GM19328 (cell line): ENCODE results near the gene SCGB1D4.
"Not testable (repeated sequence)": the region's sequence is repeated elsewhere in the genome, so short reads cannot be mapped to it uniquely, and the experiment has no call there.

Experiments
- ATAC-seq: cut with Tn5 transposase; IDR thresholded peaks from one replicate; pipeline ENCODE4 v1.9.1; 2021; ENCODE audit warnings: mild to moderate bottlenecking, moderate library complexity; ENCODE audit not compliant: unreplicated experiment

The SCGB1D4 gene, protein sequence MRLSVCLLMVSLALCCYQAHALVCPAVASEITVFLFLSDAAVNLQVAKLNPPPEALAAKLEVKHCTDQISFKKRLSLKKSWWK

DNA sequence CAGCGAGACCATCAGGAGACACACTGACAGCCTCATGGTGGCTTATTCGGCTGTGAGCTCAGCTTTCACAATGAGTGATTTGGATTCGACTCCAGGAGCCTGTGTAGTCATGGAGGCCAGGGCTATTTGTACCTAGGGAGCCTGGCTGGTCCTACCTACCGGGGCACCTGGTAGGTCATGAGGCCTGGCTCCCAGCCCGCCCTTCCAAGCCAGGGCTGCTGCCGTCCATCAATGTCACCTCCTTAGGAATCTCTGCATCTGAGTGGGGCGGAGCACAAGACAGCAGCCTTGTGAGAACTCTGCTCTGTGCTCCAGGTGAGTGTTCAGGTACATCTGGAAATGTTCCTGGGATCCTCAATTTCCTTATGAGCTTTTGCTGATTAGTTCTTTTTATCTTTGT lies at the start of gene SCGB1D4:
TSS of gene SCGB1D4 (minus strand) at position 101 of the 400 bp plus-strand sequence. CDS start at position 36, 65 bp downstream.
- no peak for ATAC-seq

DNA sequence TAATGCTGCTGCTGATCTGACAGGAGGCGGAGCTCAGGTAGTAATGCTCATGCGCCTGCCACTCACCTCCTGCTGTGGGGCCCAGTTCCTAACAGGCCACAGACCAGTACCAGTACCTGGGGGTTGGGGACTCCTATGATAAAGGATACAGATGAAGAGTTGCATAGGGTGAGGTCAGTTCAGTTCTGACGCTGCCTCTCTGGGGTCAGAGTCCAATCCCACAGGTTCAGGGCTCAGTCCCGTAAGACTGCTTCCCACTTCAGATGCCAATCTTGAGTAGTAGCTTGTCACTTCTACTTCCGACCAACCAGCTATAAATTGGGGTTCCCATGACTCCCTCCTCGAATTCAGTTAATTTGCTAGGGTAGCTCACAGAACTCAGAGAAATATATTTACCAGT lies 47.0 kb upstream of the SCGB1D4 start:
- no peak for ATAC-seq

DNA sequence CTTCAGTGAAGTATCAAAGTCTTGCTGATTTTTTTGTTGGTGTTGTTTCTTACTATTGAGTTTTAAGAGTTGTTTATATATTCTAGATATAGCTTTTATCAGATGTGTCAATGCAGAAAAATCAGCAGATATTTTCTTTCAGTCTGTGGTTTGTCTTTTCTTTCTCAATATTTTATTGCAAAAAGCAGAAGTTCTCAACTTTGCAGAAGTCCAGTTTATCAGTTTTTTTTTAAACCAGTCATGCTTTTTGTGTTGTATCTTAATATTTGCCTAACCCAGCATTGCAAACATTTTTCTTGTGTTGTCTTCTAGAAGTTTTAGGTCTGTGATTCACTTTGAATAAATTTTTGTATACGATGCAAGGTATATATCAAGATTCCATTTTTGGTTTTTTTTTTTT lies 45.3 kb upstream of the SCGB1D4 start:
- ATAC-seq, result no peak

GRCh38 chr11:62343646-62344190 lies 44.8 kb upstream of the SCGB1D4 start:
- not testable (repeated sequence) for ATAC-seq

DNA sequence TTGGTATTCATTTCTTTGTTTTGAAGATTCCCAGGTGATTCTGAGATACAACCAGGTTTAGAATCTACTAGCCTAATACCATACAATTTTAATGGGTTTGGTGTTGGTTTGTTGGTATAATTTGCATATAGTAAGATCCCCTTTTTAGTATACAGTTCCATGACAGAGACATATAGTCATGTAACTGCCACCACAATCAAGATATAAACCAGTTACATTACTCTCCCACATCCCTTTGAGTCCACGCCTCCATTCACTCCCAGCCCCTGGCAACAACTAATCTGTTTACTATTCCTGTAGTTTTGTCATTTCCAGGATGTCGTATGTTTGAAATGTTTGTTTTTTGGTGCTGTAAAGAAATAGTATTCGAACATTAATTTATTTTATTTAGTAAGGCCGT lies 42.7 kb upstream of the SCGB1D4 start:
- no peak for ATAC-seq

DNA sequence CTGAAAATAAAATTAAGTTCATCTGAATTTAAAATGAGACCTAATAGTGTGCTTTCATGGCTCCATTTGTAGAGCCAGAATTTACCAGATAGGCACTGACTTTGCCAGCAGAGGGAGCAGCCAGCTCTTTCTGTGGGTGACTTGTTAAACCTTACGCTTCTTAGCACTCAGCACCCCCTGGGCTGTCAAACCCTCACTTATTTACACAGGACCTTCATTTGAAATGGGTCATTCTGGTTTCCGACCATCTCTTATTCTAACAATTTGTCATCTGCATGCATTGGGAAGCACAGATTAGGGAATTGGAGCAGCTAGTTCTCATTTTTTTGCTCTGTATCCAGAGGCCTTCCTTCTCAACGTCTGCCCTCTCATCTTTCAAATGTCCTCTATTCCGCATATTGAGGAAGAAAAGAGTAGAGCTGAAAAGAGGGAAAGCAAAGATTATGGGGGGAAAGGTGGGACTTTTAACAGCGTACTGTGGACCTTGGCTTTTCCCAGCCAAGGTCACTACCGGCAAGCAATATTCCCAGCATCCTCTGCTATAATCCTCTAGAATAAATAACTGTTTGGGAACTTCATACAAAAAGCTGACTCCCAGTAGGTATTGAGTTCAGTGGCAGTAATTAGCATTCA lies 41.5 kb upstream of the SCGB1D4 start:
- no peak for ATAC-seq

DNA sequence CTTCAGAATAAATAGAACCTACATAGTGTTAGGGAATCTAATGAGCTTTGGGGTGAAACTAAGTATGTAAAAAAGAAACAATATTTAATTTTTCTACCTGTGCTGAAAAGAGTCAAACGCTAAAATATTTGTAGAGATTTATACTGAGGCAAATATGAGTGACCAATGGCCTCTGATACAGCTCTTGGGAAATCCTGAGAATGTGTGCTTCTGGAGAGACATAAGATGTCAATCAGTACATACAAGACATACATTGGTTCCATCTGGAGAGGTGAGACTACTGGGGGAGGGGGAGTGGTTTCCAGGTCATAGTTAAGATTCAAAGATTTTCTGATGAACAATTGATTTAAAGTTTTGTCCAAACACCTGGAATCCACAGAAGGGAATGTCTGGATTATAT lies 39.3 kb upstream of the SCGB1D4 start:
- no peak for ATAC-seq

GRCh38 chr11:62337303-62338181 lies 38.7 kb upstream of the SCGB1D4 start, which contains the start of gene ASRGL1:
Gene ASRGL1, plus strand, starts transcription at chr11:62337448. Its CDS starts 530 bp downstream, at chr11:62337978.
- ATAC-seq, result no peak

- not testable (repeated sequence) for ATAC-seq
Measured at GRCh38 chr11:62336949-62337302, 38.1 kb upstream of the SCGB1D4 start.

DNA sequence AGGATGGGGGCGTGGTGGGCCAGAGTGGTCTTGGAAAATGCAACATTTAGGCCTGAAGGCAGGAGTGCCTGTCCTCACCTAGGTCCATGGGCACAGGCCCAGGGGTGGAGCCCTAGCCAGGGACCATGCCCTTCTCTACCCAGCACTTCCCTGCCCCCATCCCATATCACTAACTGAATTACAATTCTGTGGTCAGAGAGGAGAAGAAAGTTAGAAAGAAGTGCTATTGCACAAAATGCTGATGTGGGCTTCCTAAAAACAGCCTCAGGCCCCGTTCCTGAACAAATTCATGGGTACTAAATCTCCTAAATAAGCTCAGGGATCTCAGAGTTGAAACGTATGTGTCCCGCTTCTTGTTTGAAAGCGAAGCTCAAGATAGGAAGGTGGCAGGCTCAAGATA lies 34.9 kb upstream of the SCGB1D4 start:
- no peak for ATAC-seq

DNA sequence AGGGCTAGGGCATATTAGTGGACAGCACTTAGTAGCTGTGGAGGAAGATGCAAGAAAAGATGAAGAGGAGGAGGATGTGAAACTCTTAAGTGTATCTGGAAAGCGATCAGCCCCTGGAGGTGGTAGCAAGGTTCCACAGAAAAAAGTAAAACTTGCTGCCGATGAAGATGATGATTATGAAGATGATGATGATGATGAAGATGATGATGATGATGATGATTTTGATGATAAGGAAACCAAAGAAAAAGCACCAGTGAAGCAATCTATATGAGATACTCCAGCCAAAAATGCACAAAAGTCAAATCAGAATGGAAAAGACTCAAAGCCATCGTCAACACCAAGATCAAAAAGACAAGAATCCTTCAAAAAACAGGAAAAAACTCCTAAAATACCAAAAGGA lies 32.4 kb upstream of the SCGB1D4 start:
- not testable (repeated sequence) for ATAC-seq

DNA sequence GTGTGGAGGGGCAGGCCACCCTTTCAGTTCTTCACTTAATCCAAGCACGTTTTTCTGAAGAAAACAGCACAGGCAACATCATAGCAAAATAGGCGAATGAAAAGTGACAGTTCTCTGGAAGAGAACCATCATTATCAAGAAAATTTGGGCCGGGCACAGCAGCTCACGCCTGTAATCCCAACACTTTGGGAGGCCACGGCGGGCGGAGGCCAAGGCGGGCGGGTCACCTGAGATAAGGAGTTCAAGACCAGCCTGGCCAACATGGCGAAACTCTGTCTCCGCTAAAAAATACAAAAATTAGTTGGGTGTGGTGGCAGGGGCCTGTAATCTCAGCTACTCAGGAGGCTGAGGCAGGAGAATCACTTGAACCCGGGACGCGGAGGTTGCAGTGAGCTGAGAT lies 28.7 kb upstream of the SCGB1D4 start:
- not testable (repeated sequence) for ATAC-seq

DNA sequence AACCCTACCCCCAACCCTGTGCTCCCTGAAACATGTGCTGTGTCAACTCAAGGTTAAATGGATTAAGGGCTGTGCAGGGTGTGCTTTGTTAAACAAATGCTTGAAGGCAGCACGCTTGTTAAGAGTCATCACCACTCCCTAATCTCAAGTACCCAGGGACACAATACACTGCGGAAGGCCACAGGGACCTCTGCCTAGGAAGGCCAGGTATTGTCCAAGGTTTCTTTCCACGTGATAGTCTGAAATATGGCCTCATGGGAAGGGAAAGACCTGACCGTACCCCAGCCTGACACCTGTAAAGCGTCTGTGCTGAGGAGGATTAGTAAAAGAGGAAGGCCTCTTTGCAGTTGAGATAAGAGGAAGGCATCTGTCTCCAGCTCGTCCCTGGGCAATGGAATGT lies 27.8 kb upstream of the SCGB1D4 start:
- not testable (repeated sequence) for ATAC-seq

GRCh38 chr11:62325781-62326180 lies 26.9 kb upstream of the SCGB1D4 start:
- not testable (repeated sequence) for ATAC-seq

- no peak for ATAC-seq
Measured at GRCh38 chr11:62324731-62325556, 26.1 kb upstream of the SCGB1D4 start.

GRCh38 chr11:62322524-62322923 lies 23.6 kb upstream of the SCGB1D4 start:
- ATAC-seq, result no peak

DNA sequence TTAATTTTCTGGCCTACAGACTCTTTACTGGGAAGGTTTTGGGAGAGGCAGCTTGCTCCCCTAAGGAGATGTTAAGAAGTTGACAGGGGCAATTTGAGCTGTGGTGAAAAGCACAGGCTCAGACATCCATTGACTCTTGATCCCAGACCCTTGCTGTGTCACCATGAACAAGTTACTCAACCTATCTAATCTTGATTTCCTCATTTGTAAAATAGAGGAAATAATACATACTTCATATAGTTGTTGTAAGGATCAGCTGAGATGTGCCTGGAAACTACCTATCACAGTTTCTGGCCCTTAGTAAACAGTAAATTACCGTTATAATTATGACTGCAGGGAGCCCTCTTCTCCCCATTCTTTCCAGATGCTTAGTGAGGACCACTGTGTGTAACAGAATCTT lies 16.6 kb upstream of the SCGB1D4 start:
- ATAC-seq, result no peak

DNA sequence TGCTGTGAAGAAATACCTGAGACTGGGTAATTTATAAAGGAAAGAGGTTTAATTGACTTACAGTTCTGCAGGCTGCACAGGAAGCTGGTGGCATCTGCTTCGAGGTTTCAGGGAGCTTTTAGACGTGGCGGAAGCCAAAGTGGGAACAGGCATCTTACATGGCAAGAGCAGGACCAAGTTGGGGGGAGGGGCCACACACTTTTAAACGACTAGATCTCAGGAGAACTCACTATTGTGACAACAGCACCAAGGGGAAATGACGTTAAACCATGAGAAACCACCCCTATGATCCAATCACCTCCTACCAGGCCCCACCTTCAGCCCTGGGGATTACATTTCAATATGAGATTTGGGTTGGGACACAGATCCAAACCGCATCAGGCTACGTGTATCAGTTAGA lies 11.1 kb upstream of the SCGB1D4 start:
- no peak for ATAC-seq

GRCh38 chr11:62307950-62308349 lies 9.1 kb upstream of the SCGB1D4 start:
- ATAC-seq, result no peak

GRCh38 chr11:62306227-62306626 lies 7.4 kb upstream of the SCGB1D4 start:
- ATAC-seq, result no peak

DNA sequence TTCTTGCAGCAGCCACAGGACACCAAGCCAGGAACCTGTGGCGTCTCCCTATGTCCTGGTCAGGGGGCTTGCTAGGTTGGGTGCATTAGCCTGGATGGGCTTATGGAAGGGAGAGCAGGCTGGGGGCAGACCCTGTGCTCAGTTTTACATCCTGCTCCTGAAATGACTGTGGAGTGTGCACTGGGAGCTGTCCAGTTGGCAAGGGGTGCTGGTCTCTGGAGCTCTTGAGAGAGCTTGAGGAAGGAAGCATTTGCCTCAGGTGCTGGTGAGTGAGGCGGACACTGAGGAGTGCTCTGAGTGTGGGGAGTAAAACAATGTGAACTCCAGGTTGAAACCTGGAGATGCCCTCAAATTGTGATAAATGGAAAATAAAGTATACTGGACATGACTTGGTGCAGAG lies 3.4 kb downstream of the SCGB1D4 start:
- no peak for ATAC-seq
